Uterus (tissue), 4 donors: Measurements from ENCODE around the gene SLC25A12. TPM values are rescaled to one million over a fixed set of nuclear protein-coding genes. Genes with fewer than 3 reads are reported as not detected.
"Not testable (repeated sequence)": the region's sequence is repeated elsewhere in the genome, so short reads cannot be mapped to it uniquely, and the experiment has no call there.

Experiments used
- DNase-seq, 2 donors: peaks; one replicate each; pipeline ENCODE4 v3.0.0-alpha.2; 2019 to 2020
- H3K27ac ChIP-seq, 2 donors: fragments of 200-600 bp; sonication (generic); 1 replicate in 1 of 2; 2 replicates in 1 of 2; pipeline ENCODE4 v1.5.1; 2016 to 2018
- H3K27me3 ChIP-seq, 2 donors: fragments of 200-600 bp; sonication (generic); one replicate each; pipeline ENCODE4 v1.5.1; 2018 to 2019; ENCODE audit warnings: control low read depth in 1 of 2
- H3K36me3 ChIP-seq, 2 donors: fragments of 200-600 bp; sonication (generic); one replicate each; pipeline ENCODE4 v1.5.1; 2019; ENCODE audit warnings: control low read depth in 1 of 2
- H3K4me1 ChIP-seq, 2 donors: fragments of 200-600 bp; sonication (generic); one replicate each; pipeline ENCODE4 v1.5.1; 2018 to 2019; ENCODE audit warnings: control low read depth in 1 of 2
- H3K4me3 ChIP-seq, 2 donors: fragments of 200-600 bp; sonication (generic); 1 replicate in 1 of 2; 2 replicates in 1 of 2; pipeline ENCODE4 v1.5.1; 2018 to 2019; ENCODE audit warnings: mild to moderate bottlenecking in 1 of 2
- H3K9me3 ChIP-seq, 2 donors: fragments of 200-600 bp; sonication (generic); one replicate each; pipeline ENCODE4 v1.5.1; 2019; ENCODE audit warnings: control low read depth in 1 of 2
- POLR2A ChIP-seq, 2 donors: fragments of 450-650 bp; IDR thresholded peaks; one replicate each; pipeline ENCODE4 v1.6.1; 2016; ENCODE audit warnings: antibody characterized with exemption in 2 of 2, mild to moderate bottlenecking in 1 of 2, moderate library complexity in 1 of 2
- intact Hi-C: fragments of 100-400 bp; cut with DNase I; formaldehyde crosslinking; loops from one replicate; pipeline ENCODE4 v1.15.1; 2023; ENCODE audit warnings: low total_unique reads
- total RNA-seq, 4 donors: library from RNA; depleted of rRNA in 3 of 4; stranded (reverse); fragments of >200 nt in 3 of 4; gene quantifications; one replicate each; pipeline versions ENCODE4 v1.1.0 to v1.2.4, GENCODE V29; 2014 to 2023
- TF ChIP-seq, protein P1 (sequence below), 4 experiments: fragments of 200-600 bp in 2 of 4; fragments of 450-650 bp in 2 of 4; sonication (generic) in 2 of 4; IDR thresholded peaks; one replicate each; pipeline ENCODE4 v1.5.1; 2016 to 2019; ENCODE audit warnings: antibody characterized with exemption in 4 of 4, mild to moderate bottlenecking in 2 of 4, moderate library complexity in 1 of 4
- donor health status: DM: yes; HTN: yes; CAD: no.

SLC25A12 gene
- total RNA-seq, 4 donors from 2014 or later, result 25.9 to 69.4 (median 35.3) TPM

GRCh38 chr2:171913517-171913916, 19.5 kb upstream of the SLC25A12 start:
- TF ChIP-seq, protein P1, sequence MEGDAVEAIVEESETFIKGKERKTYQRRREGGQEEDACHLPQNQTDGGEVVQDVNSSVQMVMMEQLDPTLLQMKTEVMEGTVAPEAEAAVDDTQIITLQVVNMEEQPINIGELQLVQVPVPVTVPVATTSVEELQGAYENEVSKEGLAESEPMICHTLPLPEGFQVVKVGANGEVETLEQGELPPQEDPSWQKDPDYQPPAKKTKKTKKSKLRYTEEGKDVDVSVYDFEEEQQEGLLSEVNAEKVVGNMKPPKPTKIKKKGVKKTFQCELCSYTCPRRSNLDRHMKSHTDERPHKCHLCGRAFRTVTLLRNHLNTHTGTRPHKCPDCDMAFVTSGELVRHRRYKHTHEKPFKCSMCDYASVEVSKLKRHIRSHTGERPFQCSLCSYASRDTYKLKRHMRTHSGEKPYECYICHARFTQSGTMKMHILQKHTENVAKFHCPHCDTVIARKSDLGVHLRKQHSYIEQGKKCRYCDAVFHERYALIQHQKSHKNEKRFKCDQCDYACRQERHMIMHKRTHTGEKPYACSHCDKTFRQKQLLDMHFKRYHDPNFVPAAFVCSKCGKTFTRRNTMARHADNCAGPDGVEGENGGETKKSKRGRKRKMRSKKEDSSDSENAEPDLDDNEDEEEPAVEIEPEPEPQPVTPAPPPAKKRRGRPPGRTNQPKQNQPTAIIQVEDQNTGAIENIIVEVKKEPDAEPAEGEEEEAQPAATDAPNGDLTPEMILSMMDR (IDR thresholded peaks at IDR 0.05), result no peak
- TF ChIP-seq POLR2A (IDR thresholded peaks at IDR 0.05), result no peak
- no peak for DNase-seq
- intact Hi-C loops, result no loop called here
- no peak overlapping the region for H3K4me3 ChIP-seq
- H3K27ac ChIP-seq, result no peak overlapping the region
- H3K9me3 ChIP-seq, result no peaks in the 10 kb centered on the region
- no peaks in the 10 kb centered on the region for H3K27me3 ChIP-seq
- no peaks in the 10 kb centered on the region for H3K36me3 ChIP-seq
- H3K4me1 ChIP-seq, result no peaks in the 10 kb centered on the region

- Histone ChIP-seq H3K9me3 (no peaks in the 10 kb centered on the region), H3K36me3 (no peaks in the 10 kb centered on the region), H3K4me3 (no peak overlapping the region), H3K27ac (no peak overlapping the region), H3K27me3 (no peaks in the 10 kb centered on the region), H3K4me1 (no peaks in the 10 kb centered on the region)
- no peak for DNase-seq
- TF ChIP-seq, protein P1 (IDR thresholded peaks at IDR 0.05), result no peak
- no peak for TF ChIP-seq POLR2A (IDR thresholded peaks at IDR 0.05)
- intact Hi-C loops, result no loop called here
These were observed 16.4 kb upstream of the SLC25A12 start for GRCh38 chr2:171910494-171910893.

DNA sequence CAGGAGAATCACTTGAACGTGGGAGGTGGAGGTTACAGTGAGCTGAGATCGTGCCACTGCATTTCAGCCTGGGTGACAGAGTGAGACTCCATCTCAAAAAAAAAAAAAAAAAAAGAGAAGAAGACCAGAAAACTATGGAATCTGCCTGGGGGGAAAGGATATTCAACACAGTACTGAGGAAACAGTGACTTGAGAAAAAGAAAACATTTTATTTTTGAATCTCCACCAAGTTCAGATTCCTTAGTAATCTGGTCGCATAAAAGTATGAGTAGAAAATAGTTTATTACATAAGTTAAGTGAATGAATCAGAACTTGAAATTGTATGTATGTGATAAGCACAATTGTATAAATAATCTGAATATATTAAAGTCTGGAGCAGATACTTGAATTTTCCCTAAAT, 15.2 kb upstream of the SLC25A12 start:
- no peak for DNase-seq
- Histone ChIP-seq H3K4me1 (no peaks in the 10 kb centered on the region), H3K27me3 (no peaks in the 10 kb centered on the region), H3K27ac (no peak overlapping the region), H3K36me3 (no peaks in the 10 kb centered on the region), H3K9me3 (no peaks in the 10 kb centered on the region), H3K4me3 (no peak overlapping the region)
- intact Hi-C loops, result no loop called here
- no peak for TF ChIP-seq POLR2A (IDR thresholded peaks at IDR 0.05)

GRCh38 chr2:171908235-171908634, 14.2 kb upstream of the SLC25A12 start:
- intact Hi-C loops, result no loop called here

DNA sequence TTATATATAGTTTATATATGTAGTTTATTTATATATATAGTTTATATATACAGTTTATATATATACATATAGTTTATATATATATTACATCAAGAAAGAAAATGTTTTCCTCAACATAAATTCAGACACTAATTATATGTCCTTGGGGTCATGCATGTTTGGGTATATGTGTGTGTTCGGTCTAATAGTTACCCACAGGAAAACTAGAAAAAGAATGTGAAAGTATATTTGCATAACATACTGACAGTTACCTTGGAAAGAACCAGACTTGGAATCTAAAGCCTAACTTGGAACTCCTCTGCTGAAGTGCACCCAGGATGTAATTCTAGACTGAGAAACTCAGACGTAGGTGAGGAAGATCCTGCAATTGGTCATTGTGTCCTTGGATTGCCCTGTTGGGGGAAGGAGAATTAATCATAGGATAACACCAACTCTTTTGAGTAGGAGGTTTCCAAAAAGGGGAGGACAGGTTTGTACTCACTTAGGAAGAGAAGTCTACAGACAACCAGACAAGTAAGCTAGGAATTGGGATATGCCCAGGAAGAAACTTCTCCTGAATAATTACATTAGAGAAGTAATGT, 8.9 kb upstream of the SLC25A12 start:
- H3K27me3 ChIP-seq, result no peaks in the 10 kb centered on the region
- H3K36me3 ChIP-seq, result no peaks in the 10 kb centered on the region
- intact Hi-C loops, result no loop called here
- H3K9me3 ChIP-seq, result no peaks in the 10 kb centered on the region
- H3K4me3 ChIP-seq, result no peak overlapping the region
- no peak overlapping the region for H3K27ac ChIP-seq
- H3K4me1 ChIP-seq, result no peaks in the 10 kb centered on the region
- TF ChIP-seq, protein P1 (IDR thresholded peaks at IDR 0.05), result no peak
- TF ChIP-seq POLR2A (IDR thresholded peaks at IDR 0.05), result no peak
- no peak for DNase-seq

More at GRCh38 chr2:171908235-171908634, 14.2 kb upstream of the SLC25A12 start:
- no peaks in the 10 kb centered on the region for H3K9me3 ChIP-seq
- TF ChIP-seq, protein P1 (IDR thresholded peaks at IDR 0.05), result no peak
- TF ChIP-seq POLR2A (IDR thresholded peaks at IDR 0.05), result no peak
- H3K36me3 ChIP-seq, result no peaks in the 10 kb centered on the region
- H3K27me3 ChIP-seq, result no peaks in the 10 kb centered on the region
- no peak for DNase-seq
- no peak overlapping the region for H3K4me3 ChIP-seq
- no peaks in the 10 kb centered on the region for H3K4me1 ChIP-seq
- H3K27ac ChIP-seq, result no peak overlapping the region

- H3K9me3 ChIP-seq, intact Hi-C loops, DNase-seq, H3K27ac ChIP-seq, H3K4me1 ChIP-seq, H3K4me3 ChIP-seq, H3K27me3 ChIP-seq, H3K36me3 ChIP-seq: not testable (repeated sequence)
These were observed 5.7 kb upstream of the SLC25A12 start for GRCh38 chr2:171899623-171900282.
